ENCODE results near the gene HS6ST2.

GRCh38 chrX:132860200-132860599 lies 98.2 kb downstream of the HS6ST2 start:
- TF ChIP-seq CTCF (IDR thresholded peaks at IDR 0.05): no peak
- no peak for TF ChIP-seq POLR2A (IDR thresholded peaks at IDR 0.05)
